NCI-H1092 (cell line): ENCODE data around the gene STK38.

ENCODE experiments used
- DNase-seq: peaks from one replicate; lab custom pipeline; 2025; lab: John Stamatoyannopoulos, UW

STK38 gene

DNA sequence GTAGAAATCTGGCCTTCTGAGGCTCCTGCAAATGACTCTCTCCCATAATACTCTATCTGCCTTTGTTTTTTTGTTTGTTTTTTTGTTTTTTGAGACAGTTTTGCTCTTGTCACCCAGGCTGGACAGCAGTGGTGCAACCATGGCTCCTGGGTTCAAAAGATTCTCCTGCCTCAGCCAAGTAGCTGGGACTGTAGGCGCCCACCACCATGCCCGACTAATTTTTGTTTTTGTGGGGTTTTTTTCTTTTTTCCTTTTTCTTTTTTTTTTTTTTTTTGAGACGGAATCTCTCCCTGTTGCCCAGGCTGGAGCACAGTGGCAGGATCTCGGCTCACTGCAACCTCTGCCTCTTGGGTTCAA, 16.6 kb upstream of the STK38 start:
- no peak for DNase-seq

DNA sequence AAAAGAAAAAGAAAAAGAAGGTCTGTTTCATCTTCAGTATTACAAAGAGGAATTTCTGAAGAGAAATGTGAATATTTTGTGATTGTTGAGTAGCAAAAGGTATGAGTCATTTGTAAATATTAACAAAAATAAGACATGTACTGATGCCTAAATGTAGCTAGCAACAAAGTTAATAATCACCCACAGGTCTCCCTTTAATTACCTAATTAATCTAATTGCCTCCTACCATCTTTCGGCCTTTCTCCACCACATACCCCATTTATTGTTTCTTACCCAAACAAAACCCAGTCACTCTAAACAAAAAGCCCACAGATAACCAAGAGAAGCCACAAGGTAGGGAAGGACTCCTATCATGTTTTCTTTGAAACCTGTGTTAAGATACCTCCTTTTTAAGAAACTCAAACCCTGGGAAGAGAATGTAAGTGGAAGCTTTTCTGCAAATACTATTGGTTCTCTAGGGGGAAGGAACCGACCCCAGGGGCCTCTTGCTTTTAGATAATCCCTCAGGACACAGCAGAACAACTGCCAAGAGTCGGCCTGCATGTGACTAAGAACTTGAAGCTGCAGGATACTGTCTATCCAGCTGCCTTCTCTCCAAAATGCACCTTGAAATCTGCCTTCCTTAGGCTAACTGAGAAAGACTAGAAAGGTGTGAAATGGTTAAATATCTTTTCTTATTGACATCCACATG, 16.1 kb upstream of the STK38 start:
- no peak for DNase-seq

DNA sequence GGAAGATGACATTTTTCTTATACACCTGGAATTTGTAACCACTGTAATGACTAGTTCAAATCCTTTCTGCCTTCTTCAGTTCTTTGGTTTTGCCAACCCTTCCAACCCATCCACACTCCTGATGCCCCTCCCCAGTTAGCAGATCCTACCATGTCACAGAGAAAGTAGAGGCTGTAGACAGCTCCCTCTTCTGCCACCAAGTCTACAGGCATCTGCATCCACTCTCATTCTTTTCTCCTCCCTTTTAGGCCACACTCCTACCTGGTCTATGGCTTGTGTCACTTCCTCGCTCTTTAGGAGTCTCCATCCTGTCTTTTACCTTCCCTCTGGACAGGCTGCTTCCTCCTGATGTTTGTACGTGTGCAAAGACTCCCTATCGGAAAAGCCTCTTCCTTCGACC, 13.5 kb upstream of the STK38 start:
- no peak for DNase-seq

GRCh38 chr6:36559011-36559793, 11.9 kb upstream of the STK38 start:
- no peak for DNase-seq

DNA sequence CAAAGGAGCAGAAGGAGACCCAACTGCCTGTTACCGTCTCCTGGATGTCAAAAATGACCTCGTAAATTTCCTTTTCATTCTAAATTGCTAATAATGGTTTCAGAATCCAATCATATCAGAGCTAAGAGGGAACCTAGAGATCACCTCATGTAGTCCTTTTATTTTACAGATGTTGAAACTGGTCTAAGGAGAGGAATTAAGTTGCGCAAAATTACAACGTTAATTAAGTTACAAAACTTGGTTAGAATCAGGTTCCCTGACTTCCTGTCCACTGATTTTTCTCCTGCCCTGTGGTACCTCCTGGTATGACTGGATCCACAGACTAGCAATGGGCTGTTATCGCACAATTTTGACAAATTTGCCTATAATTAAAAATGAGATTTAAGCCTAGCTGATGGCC, 9.0 kb upstream of the STK38 start:
- DNase-seq = no peak

GRCh38 chr6:36555750-36556252, 8.5 kb upstream of the STK38 start:
- DNase-seq = no peak

DNA sequence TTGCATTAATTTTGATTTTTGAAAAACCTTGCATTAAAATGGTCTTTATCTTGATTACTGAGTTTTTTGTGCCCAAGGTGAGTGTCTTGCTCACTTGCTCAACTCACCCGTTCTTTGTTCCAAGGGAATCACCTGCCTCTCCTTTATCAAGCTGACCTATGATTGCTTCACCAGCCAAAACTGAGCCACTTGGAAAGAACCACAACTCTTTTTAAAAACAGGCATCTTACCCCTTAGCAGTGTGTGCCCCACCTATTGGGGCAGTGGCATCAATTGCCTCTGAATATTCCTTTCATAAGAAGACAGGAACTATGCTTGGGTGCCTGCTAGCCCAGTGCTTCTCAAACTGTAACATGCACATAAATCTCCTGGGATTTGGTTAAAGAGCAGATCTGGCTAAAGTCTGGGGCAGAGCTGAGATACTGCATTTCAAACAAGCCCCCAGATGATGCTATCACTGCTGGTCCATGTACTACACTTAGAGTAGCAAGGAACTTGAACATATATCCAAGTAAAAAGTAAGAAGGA, 3.3 kb upstream of the STK38 start:
- DNase-seq = no peak

DNA sequence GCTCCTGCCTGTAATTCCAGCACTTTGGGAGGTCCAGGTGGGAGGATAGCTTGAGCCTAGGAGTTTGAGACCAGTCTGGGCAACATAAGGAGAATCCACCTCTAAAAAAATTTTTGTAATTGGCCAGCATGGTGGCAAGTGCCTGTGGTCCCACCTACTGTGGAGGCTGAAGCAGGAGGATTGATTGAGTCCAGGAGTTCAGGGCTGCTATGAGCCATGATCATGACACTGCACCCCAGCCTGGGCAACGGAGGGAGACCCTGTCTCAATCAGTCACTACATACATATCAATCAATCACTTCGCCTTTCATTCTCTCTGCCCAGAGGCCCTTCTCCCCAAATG, 1.1 kb upstream of the STK38 start:
- no peak for DNase-seq

GRCh38 chr6:36547646-36548400, 544 bp upstream of the STK38 start:
- no peak for DNase-seq

- DNase-seq = no peak
Observed at GRCh38 chr6:36546308-36546919, 865 bp downstream of the STK38 start.

DNA sequence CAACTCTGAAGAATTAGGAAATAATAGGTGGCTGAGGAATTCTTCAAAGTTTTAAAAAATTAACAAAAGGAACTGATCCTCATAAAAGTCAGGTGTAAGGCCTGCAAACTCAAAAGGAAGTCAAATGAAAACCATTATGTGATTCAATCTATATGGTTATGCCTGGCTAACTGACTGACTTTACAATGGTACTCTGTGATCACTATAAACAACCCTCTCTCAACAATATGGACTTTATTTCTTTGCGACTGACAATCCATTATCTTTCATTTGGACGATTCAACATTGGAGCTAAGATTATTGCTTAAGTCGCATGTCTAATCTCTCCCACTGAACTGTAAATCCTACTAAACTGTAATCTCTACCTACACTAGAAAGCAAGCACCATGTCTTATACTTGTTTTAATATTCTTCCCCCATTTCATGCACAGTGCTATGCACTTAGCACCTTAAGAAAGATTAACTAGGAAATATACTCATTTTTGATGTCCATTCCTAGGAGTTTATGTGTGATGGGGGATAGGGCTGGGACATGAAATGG, 1.4 kb downstream of the STK38 start:
- DNase-seq = no peak

- DNase-seq = no peak
Observed at GRCh38 chr6:36544228-36544627, 3.1 kb downstream of the STK38 start.

GRCh38 chr6:36542041-36542440, 5.2 kb downstream of the STK38 start:
- no peak for DNase-seq

DNA sequence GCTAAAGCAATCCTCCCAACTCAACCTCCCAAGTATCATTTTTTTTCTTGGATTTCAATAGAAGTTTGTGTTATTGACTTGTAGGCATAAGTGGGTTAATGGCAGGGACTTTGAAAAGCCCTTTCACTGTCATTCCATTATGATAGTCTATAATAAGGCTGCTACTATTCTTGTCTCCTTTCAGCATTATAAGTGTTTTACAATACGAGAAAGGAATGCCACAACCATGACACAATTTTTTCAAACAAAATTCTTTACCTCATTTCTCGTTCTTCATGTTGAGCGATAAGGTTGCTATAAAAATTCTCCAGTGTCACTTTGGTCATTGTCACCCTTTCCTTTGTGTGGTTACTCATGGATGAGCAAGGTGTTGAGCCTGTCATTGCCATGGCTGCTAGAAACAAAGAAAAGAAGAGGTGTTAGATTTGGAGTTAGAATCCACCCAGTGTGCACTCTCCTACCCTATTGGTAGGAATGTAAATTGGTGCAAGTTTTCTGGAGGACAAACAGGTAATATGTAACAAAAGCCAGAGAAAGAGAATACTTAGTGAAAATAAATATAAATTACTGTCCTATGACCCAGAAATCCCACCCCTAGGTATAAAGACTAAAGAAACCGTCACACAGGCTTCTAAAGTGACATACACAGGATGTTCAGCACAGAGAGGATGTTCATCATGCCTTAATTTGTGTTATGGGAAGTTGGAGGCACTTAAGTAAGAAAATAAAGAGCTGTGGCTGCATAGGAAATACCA, 7.3 kb downstream of the STK38 start:
- DNase-seq = no peak

DNA sequence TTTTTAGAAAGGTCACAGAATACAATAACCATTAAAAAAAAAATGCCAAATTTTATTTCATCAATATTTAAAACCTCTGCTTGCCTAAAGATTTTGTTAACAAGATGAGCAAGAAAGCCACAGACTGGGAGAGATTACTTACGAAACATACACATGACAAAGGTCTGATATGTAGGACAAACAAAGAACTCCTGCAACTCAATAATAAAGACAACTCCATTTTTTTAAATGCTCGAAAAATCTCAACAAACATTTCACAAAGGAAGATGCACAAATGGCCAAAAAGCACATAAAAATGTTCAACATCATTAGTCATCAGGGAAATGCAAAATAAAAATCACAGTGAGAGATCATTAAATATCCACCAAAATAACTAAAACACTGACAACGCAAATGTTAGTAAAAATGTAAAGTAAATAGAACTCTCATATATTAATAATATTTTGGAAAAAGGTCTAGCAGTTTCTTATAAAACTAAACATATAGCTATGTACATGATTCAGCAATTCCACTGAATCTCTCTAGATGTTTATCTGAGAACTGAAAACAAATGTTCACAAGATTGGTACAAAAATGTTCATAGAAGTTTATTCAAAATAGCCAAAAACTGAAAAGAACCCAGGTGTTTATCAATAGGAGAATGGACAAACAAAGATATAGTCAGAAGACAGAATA, 10.3 kb downstream of the STK38 start:
- no peak for DNase-seq

- DNase-seq = no peak
Observed at GRCh38 chr6:36533321-36533720, 14.0 kb downstream of the STK38 start.

GRCh38 chr6:36526066-36526465, 21.2 kb downstream of the STK38 start:
- DNase-seq = no peak

DNA sequence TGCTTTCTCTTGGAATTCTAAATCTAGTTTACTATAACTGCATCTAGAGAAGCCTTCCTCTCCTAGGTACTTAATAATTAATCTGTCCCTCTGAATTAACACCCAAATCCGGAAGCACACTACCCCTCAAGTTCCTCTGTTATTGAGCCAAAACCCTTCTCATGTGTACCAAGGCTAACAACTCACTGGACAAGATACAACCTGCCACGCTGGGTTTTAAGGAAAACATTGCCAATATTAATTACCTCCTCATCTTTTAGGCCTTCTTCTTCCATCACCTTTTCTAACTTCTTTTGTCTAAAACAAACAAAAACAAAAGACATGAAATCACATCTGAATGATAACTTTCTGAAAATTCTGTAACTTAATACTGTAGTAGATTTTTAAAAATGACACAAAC, 21.9 kb downstream of the STK38 start:
- DNase-seq = no peak

- DNase-seq = no peak
Observed at GRCh38 chr6:36524871-36525270, 22.4 kb downstream of the STK38 start.

- DNase-seq = no peak
Observed at GRCh38 chr6:36523936-36524499, 23.3 kb downstream of the STK38 start.
